ENCODE results near the gene TNN. TPM values are rescaled to one million over a fixed set of nuclear protein-coding genes. Genes with fewer than 3 reads are reported as not detected.

The TNN gene
- total RNA-seq, 2 donors from 2014 or later = 0.09 TPM; not detected in 1

DNA sequence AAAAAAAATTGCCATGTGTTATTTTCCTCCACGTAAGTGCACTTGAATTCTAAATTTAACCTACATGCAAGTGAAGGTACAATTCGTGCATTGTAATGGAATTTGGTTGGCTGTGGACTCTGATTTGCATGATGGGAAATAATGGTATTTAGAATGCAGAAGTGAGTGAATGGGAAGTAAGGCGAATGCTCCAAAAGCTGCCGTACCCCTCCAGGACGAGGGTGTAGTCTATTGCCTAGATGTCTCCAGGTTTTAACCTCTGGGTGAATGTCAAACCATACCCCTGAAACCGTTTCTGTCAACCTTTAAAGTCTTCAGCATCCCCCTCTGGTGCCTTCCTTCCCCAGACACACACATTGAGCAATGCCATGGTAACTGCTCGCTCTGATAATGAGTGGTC, 80.4 kb downstream of the TNN start:
- TF ChIP-seq, protein P1, sequence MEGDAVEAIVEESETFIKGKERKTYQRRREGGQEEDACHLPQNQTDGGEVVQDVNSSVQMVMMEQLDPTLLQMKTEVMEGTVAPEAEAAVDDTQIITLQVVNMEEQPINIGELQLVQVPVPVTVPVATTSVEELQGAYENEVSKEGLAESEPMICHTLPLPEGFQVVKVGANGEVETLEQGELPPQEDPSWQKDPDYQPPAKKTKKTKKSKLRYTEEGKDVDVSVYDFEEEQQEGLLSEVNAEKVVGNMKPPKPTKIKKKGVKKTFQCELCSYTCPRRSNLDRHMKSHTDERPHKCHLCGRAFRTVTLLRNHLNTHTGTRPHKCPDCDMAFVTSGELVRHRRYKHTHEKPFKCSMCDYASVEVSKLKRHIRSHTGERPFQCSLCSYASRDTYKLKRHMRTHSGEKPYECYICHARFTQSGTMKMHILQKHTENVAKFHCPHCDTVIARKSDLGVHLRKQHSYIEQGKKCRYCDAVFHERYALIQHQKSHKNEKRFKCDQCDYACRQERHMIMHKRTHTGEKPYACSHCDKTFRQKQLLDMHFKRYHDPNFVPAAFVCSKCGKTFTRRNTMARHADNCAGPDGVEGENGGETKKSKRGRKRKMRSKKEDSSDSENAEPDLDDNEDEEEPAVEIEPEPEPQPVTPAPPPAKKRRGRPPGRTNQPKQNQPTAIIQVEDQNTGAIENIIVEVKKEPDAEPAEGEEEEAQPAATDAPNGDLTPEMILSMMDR (conservative IDR thresholded peaks at IDR 0.05) = no peak
- Histone ChIP-seq H3K27me3 (ENCODE audit: control insufficient read depth, insufficient read depth, low read length, poor library complexity, severe bottlenecking) (peaks cover 34% of the 10 kb centered on the region), H3K9ac (ENCODE audit: extremely low read depth, low read length, poor library complexity, severe bottlenecking) (no peak overlapping the region), H3K4me1 (ENCODE audit: control insufficient read depth, insufficient read depth, low read length) (no peaks in the 10 kb centered on the region), H3K36me3 (ENCODE audit: control insufficient read depth, insufficient read depth, low read length) (no peaks in the 10 kb centered on the region), H3K27ac (ENCODE audit: low read depth, low read length) (no peak overlapping the region), H3K4me3 (ENCODE audit: low read length) (no peak overlapping the region), H3K9me3 (ENCODE audit: control insufficient read depth, low read length) (no peaks in the 10 kb centered on the region)
- H3K9me3 Mint-ChIP-seq = no peaks in the 10 kb centered on the region
- H3K4me1 Mint-ChIP-seq = peaks cover 4% of the 10 kb centered on the region
- H3K27ac Mint-ChIP-seq = no peak overlapping the region
- no peak overlapping the region for H3K4me3 Mint-ChIP-seq
- no peak for DNase-seq
- 88 to 100% methylated on average over 3 to 7 of the region's 7 CpGs for WGBS, 2 experiments (ENCODE audit: insufficient coverage in 1 of 2, insufficient read length in 1 of 2)
- H3K27me3 Mint-ChIP-seq (ENCODE audit: insufficient read depth) = peaks cover 41% of the 10 kb centered on the region
- H3K36me3 Mint-ChIP-seq (ENCODE audit: low read depth) = no peaks in the 10 kb centered on the region

- Histone ChIP-seq H3K4me3 (ENCODE audit: low read length) (no peak overlapping the region), H3K36me3 (ENCODE audit: control insufficient read depth, insufficient read depth, low read length) (no peaks in the 10 kb centered on the region), H3K4me1 (ENCODE audit: control insufficient read depth, insufficient read depth, low read length) (no peaks in the 10 kb centered on the region), H3K9me3 (ENCODE audit: control insufficient read depth, low read length) (no peaks in the 10 kb centered on the region), H3K27ac (ENCODE audit: low read depth, low read length) (no peak overlapping the region), H3K9ac (ENCODE audit: extremely low read depth, low read length, poor library complexity, severe bottlenecking) (no peak overlapping the region), H3K27me3 (ENCODE audit: control insufficient read depth, insufficient read depth, low read length, poor library complexity, severe bottlenecking) (peaks cover 54% of the 10 kb centered on the region)
- Mint-ChIP-seq H3K9me3 (no peaks in the 10 kb centered on the region), H3K4me1 (peaks cover 4% of the 10 kb centered on the region), H3K36me3 (ENCODE audit: low read depth) (no peaks in the 10 kb centered on the region), H3K27me3 (ENCODE audit: insufficient read depth) (peaks cover 62% of the 10 kb centered on the region), H3K4me3 (no peak overlapping the region), H3K27ac (no peak overlapping the region)
- TF ChIP-seq, protein P1 (conservative IDR thresholded peaks at IDR 0.05) = peak; percentile 28
- DNase-seq = peak; percentile 61
- 90 to 100% methylated on average over 4 to 9 of the region's 9 CpGs for WGBS, 2 experiments (ENCODE audit: insufficient coverage in 1 of 2, insufficient read length in 1 of 2)
Measured at GRCh38 chr1:175150596-175151319, 83.1 kb downstream of the TNN start.

DNA sequence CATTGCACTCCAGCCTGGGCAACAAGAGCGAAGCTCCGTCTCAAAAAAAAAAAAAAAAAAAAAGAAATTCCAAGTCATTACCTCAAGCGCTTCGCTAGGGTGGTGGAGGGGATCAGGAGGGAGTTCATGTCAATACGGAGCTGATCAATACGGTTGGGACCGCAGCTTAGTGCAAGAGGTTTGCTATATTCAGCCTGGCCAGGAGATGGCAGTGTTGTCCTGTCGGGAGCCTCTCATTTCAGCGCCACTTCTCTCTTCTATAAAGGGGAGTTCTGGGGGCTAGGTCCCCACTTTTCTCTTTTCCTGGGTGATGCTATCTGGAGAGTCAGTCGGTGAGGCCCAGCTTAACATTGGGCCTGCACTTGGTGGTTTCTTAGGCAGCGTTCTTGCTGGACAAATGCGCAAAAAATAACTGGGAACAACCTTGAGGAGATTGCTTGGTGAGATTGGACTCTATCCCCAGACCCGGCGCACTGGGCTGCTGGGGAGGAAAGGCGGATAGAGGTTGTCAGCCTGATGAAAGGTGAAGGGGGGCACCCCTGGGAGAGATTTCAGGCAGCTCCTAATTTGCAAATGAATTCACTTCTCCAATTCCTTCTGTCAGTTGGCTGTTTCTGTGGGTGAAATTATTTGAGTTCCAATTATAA, 84.5 kb downstream of the TNN start:
- Histone ChIP-seq H3K9ac (ENCODE audit: extremely low read depth, low read length, poor library complexity, severe bottlenecking) (no peak overlapping the region), H3K27me3 (ENCODE audit: control insufficient read depth, insufficient read depth, low read length, poor library complexity, severe bottlenecking) (peaks cover 67% of the 10 kb centered on the region), H3K27ac (ENCODE audit: low read depth, low read length) (no peak overlapping the region), H3K4me3 (ENCODE audit: low read length) (no peak overlapping the region), H3K4me1 (ENCODE audit: control insufficient read depth, insufficient read depth, low read length) (no peaks in the 10 kb centered on the region), H3K9me3 (ENCODE audit: control insufficient read depth, low read length) (no peaks in the 10 kb centered on the region), H3K36me3 (ENCODE audit: control insufficient read depth, insufficient read depth, low read length) (no peaks in the 10 kb centered on the region)
- H3K4me1 Mint-ChIP-seq = peaks cover 1% of the 10 kb centered on the region
- H3K36me3 Mint-ChIP-seq (ENCODE audit: low read depth) = no peaks in the 10 kb centered on the region
- peaks cover 74% of the 10 kb centered on the region for H3K27me3 Mint-ChIP-seq (ENCODE audit: insufficient read depth)
- H3K9me3 Mint-ChIP-seq = no peaks in the 10 kb centered on the region
- DNase-seq = peak; percentile 92
- WGBS, 2 experiments (ENCODE audit: insufficient coverage in 1 of 2, insufficient read length in 1 of 2) = 20% methylated on average over 13 of the region's 15 CpGs; no CpG with 5 or more reads in 1 of the 2 experiments
- no peak overlapping the region for H3K4me3 Mint-ChIP-seq
- TF ChIP-seq, protein P1 (conservative IDR thresholded peaks at IDR 0.05) = peak; percentile 95
- no peak overlapping the region for H3K27ac Mint-ChIP-seq

All from endodermal cell (in vitro differentiated cells).